Astrocyte (in vitro differentiated cells and primary cell): ENCODE results near the gene ZAP70.

ENCODE experiments used
- CTCF ChIP-seq: IDR thresholded peaks from 2 replicates; pipeline ENCODE4 v1.5.1; 2011; ENCODE audit warnings: low read depth, mild to moderate bottlenecking, inconsistent platforms, low read length, moderate library complexity; ENCODE audit not compliant: insufficient read depth
- EZH2 ChIP-seq: IDR thresholded peaks from 2 replicates; pipeline ENCODE4 v1.6.1; 2012; ENCODE audit warnings: mild to moderate bottlenecking, low read length, inconsistent platforms; ENCODE audit not compliant: insufficient read depth

GRCh38 chr2:97706112-97706511, 7.3 kb upstream of the ZAP70 start:
- TF ChIP-seq CTCF (no peak), EZH2 (no peak)
